Central memory CD4-positive, alpha-beta T cell (primary cell): Measurements from ENCODE around the gene STK16.
A peak's percentile ranks its signal among the peaks of the same experiment; 100 is the strongest.

Experiments used
- DNase-seq: peaks from one replicate; pipeline ENCODE4 v3.0.0; 2022

The STK16 gene

GRCh38 chr2:219214141-219214540, 31.1 kb upstream of the STK16 start:
- DNase-seq: no peak

- no peak for DNase-seq
These were observed 30.5 kb upstream of the STK16 start for GRCh38 chr2:219214786-219215185.

- DNase-seq: no peak
These were observed 29.3 kb upstream of the STK16 start for GRCh38 chr2:219215871-219216534.

- no peak for DNase-seq
These were observed 28.8 kb upstream of the STK16 start for GRCh38 chr2:219216535-219216915.

- DNase-seq: peak; percentile 17
These were observed 27.0 kb upstream of the STK16 start for GRCh38 chr2:219218217-219218731.

- peak; percentile 82 for DNase-seq
These were observed 26.3 kb upstream of the STK16 start, which contains the start of gene ABCB6 for GRCh38 chr2:219218732-219219701. Gene ABCB6, minus strand, starts transcription at chr2:219218958. Its CDS starts 285 bp downstream, at chr2:219218673.

GRCh38 chr2:219219784-219220532, 25.3 kb upstream of the STK16 start:
- no peak for DNase-seq

GRCh38 chr2:219220652-219221402, 24.5 kb upstream of the STK16 start:
- no peak for DNase-seq

- no peak for DNase-seq
These were observed 23.2 kb upstream of the STK16 start for GRCh38 chr2:219221957-219222518.

- no peak for DNase-seq
These were observed 21.3 kb upstream of the STK16 start for GRCh38 chr2:219223831-219224610.

- DNase-seq: no peak
These were observed 19.9 kb upstream of the STK16 start for GRCh38 chr2:219225350-219225749.

- no peak for DNase-seq
These were observed 17.0 kb upstream of the STK16 start for GRCh38 chr2:219228041-219228910.

GRCh38 chr2:219228911-219229304, 16.4 kb upstream of the STK16 start:
- DNase-seq: no peak

- peak; percentile 99 for DNase-seq
These were observed 15.8 kb upstream of the STK16 start, which contains the start of the genes ANKZF1 and ATG9A for GRCh38 chr2:219229305-219230058. Gene ANKZF1, plus strand, starts transcription at chr2:219229806. Its CDS starts 452 bp downstream, at chr2:219230258. Gene ATG9A, minus strand, starts transcription at chr2:219229636. Its CDS starts 1,612 bp downstream, at chr2:219228024.

- DNase-seq: peak; percentile 38
These were observed 15.2 kb upstream of the STK16 start for GRCh38 chr2:219230059-219230540.

- DNase-seq: no peak
These were observed 10.9 kb upstream of the STK16 start for GRCh38 chr2:219234331-219234730.

- DNase-seq: no peak
These were observed 2.0 kb upstream of the STK16 start for GRCh38 chr2:219243291-219243761.

GRCh38 chr2:219244789-219245147, 511 bp upstream of the STK16 start:
- DNase-seq: no peak

- DNase-seq: no peak
These were observed 586 bp downstream of the STK16 start for GRCh38 chr2:219245899-219246230.
